ENCODE measurements around the gene SLC6A13.

DNA sequence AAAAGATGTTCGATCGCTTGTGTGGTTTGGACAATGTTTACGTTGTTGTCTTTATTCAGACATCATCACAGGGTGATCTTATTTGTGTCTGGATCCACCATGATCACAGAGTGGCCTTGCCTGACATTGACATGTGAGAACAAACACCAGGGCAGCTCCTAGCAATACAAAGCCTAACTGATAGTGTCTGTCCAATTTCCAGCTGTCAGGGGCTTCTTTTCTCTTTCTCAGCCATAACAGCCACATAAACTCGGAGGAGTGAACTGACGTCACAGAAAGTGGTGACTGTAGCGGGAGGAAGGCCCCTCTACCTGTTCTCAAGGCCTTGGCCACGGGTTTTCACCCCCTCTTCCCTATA, 5.8 kb upstream of the SLC6A13 start:
- TF ChIP-seq, protein P1, sequence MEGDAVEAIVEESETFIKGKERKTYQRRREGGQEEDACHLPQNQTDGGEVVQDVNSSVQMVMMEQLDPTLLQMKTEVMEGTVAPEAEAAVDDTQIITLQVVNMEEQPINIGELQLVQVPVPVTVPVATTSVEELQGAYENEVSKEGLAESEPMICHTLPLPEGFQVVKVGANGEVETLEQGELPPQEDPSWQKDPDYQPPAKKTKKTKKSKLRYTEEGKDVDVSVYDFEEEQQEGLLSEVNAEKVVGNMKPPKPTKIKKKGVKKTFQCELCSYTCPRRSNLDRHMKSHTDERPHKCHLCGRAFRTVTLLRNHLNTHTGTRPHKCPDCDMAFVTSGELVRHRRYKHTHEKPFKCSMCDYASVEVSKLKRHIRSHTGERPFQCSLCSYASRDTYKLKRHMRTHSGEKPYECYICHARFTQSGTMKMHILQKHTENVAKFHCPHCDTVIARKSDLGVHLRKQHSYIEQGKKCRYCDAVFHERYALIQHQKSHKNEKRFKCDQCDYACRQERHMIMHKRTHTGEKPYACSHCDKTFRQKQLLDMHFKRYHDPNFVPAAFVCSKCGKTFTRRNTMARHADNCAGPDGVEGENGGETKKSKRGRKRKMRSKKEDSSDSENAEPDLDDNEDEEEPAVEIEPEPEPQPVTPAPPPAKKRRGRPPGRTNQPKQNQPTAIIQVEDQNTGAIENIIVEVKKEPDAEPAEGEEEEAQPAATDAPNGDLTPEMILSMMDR (IDR thresholded peaks at IDR 0.05) = no peak
- TF ChIP-seq EP300 (IDR thresholded peaks at IDR 0.05) = no peak
- TF ChIP-seq POLR2A (IDR thresholded peaks at IDR 0.05) = no peak
